HEK293T (cell line): ENCODE measurements around the gene ZNF780A.

Experiments
- CTCF ChIA-PET: fragments of 350-600 bp; formaldehyde crosslinking; extraction: SDS; loops from one replicate; lab custom pipeline; 2021; ENCODE audit warnings: antibody characterized with exemption, inconsistent platforms; lab: Yijun Ruan, JAX
- POLR2A ChIA-PET: fragments of 350-600 bp; formaldehyde crosslinking; extraction: SDS; loops from one replicate; lab custom pipeline; 2020; ENCODE audit warnings: antibody characterized with exemption, inconsistent platforms; lab: Yijun Ruan, JAX
- DNase-seq: peaks from one replicate; pipeline ENCODE4 v3.0.0; 2012; ENCODE audit warnings: mixed read lengths; ENCODE audit errors: extremely low spot score
- ARNT ChIP-seq: fragments of 450-650 bp; IDR thresholded peaks from 2 replicates; pipeline ENCODE4 v1.6.1; 2017; ENCODE audit warnings: mild to moderate bottlenecking
- BHLHE40 ChIP-seq: fragments of 450-650 bp; IDR thresholded peaks from 2 replicates; pipeline ENCODE4 v1.6.1; 2016; ENCODE audit warnings: mild to moderate bottlenecking, moderate library complexity, borderline replicate concordance
- CTBP1 ChIP-seq: fragments of 450-650 bp; IDR thresholded peaks from 2 replicates; pipeline ENCODE4 v1.6.1; 2016; ENCODE audit warnings: borderline replicate concordance
- ELF4 ChIP-seq: fragments of 450-650 bp; IDR thresholded peaks from 2 replicates; pipeline ENCODE4 v1.6.1; 2017; ENCODE audit warnings: antibody characterized with exemption
- FOXA1 ChIP-seq: fragments of 450-650 bp; IDR thresholded peaks from 2 replicates; pipeline ENCODE4 v1.6.1; 2016; ENCODE audit warnings: mild to moderate bottlenecking
- FOXK2 ChIP-seq: fragments of 450-650 bp; IDR thresholded peaks from 2 replicates; pipeline ENCODE4 v1.6.1; 2016; ENCODE audit warnings: mild to moderate bottlenecking
- FOXM1 ChIP-seq: fragments of 450-650 bp; IDR thresholded peaks from 2 replicates; pipeline ENCODE4 v1.6.1; 2017; ENCODE audit warnings: mild to moderate bottlenecking, borderline replicate concordance
- HDGF ChIP-seq: fragments of 450-650 bp; IDR thresholded peaks from 2 replicates; pipeline ENCODE4 v1.6.1; 2017; ENCODE audit warnings: antibody characterized with exemption, borderline replicate concordance
- L3MBTL2 ChIP-seq: fragments of 450-650 bp; conservative IDR thresholded peaks from 2 replicates; pipeline ENCODE4 v1.6.1; 2016; ENCODE audit warnings: mild to moderate bottlenecking
- LEF1 ChIP-seq: fragments of 450-650 bp; IDR thresholded peaks from 2 replicates; pipeline ENCODE4 v1.6.1; 2017; ENCODE audit warnings: mild to moderate bottlenecking, borderline replicate concordance
- NFRKB ChIP-seq: fragments of 450-650 bp; IDR thresholded peaks from 2 replicates; pipeline ENCODE4 v1.6.1; 2016; ENCODE audit warnings: mild to moderate bottlenecking, moderate library complexity
- SP1 ChIP-seq: fragments of 450-650 bp; IDR thresholded peaks from 2 replicates; pipeline ENCODE4 v1.6.1; 2017
- SUZ12 ChIP-seq: fragments of 450-650 bp; IDR thresholded peaks from 2 replicates; pipeline ENCODE4 v1.6.1; 2016; ENCODE audit warnings: mild to moderate bottlenecking
- TARDBP ChIP-seq: fragments of 450-650 bp; IDR thresholded peaks from 2 replicates; pipeline ENCODE4 v1.6.1; 2016
- ZNF384 ChIP-seq: fragments of 450-650 bp; IDR thresholded peaks from 2 replicates; pipeline ENCODE4 v1.6.1; 2016
- TF ChIP-seq, protein P1 (sequence below): fragments of 450-650 bp; IDR thresholded peaks from 2 replicates; pipeline ENCODE4 v1.6.1; 2016

ZNF780A gene

GRCh38 chr19:40070058-40070457, 20.7 kb downstream of the ZNF780A start:
- CTCF ChIA-PET, result no interaction called here
- no peak for TF ChIP-seq ELF4
- TF ChIP-seq L3MBTL2, result no peak
- no peak for TF ChIP-seq TARDBP
- TF ChIP-seq, protein P1, sequence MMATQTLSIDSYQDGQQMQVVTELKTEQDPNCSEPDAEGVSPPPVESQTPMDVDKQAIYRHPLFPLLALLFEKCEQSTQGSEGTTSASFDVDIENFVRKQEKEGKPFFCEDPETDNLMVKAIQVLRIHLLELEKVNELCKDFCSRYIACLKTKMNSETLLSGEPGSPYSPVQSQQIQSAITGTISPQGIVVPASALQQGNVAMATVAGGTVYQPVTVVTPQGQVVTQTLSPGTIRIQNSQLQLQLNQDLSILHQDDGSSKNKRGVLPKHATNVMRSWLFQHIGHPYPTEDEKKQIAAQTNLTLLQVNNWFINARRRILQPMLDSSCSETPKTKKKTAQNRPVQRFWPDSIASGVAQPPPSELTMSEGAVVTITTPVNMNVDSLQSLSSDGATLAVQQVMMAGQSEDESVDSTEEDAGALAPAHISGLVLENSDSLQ, result no peak
- no peak for TF ChIP-seq HDGF
- no peak for TF ChIP-seq FOXK2
- TF ChIP-seq BHLHE40, result no peak
- no peak for TF ChIP-seq FOXM1
- no peak for TF ChIP-seq CTBP1
- no peak for TF ChIP-seq NFRKB
- no peak for TF ChIP-seq FOXA1
- TF ChIP-seq LEF1, result no peak
- no peak for TF ChIP-seq SUZ12
- TF ChIP-seq SP1, result no peak
- no peak for TF ChIP-seq ZNF384
- TF ChIP-seq ARNT, result no peak
- DNase-seq, result no peak
- POLR2A ChIA-PET, result no interaction called here

GRCh38 chr19:40059624-40060023, 31.1 kb downstream of the ZNF780A start:
- ChIA-PET CTCF (no interaction called here), POLR2A (no interaction called here)
- no peak for DNase-seq
- TF ChIP-seq SP1, result no peak
- TF ChIP-seq, protein P1, result no peak
- TF ChIP-seq LEF1, result no peak
- no peak for TF ChIP-seq TARDBP
- no peak for TF ChIP-seq FOXK2
- no peak for TF ChIP-seq FOXA1
- TF ChIP-seq L3MBTL2, result no peak
- no peak for TF ChIP-seq HDGF
- TF ChIP-seq NFRKB, result no peak
- TF ChIP-seq ARNT, result no peak
- no peak for TF ChIP-seq ZNF384
- TF ChIP-seq BHLHE40, result no peak
- TF ChIP-seq FOXM1, result no peak
- TF ChIP-seq SUZ12, result no peak
- no peak for TF ChIP-seq CTBP1

GRCh38 chr19:40057166-40057565, 33.6 kb downstream of the ZNF780A start:
- ChIA-PET POLR2A (no interaction called here), CTCF (no interaction called here)
- no peak for DNase-seq
- no peak for TF ChIP-seq TARDBP
- no peak for TF ChIP-seq HDGF
- no peak for TF ChIP-seq SP1
- no peak for TF ChIP-seq NFRKB
- no peak for TF ChIP-seq ARNT
- TF ChIP-seq CTBP1, result no peak
- TF ChIP-seq BHLHE40, result no peak
- TF ChIP-seq, protein P1, result no peak
- no peak for TF ChIP-seq FOXM1
- TF ChIP-seq L3MBTL2, result no peak
- no peak for TF ChIP-seq FOXA1
- TF ChIP-seq ELF4, result no peak
- no peak for TF ChIP-seq FOXK2
- no peak for TF ChIP-seq LEF1
- TF ChIP-seq ZNF384, result no peak
- no peak for TF ChIP-seq SUZ12

DNA sequence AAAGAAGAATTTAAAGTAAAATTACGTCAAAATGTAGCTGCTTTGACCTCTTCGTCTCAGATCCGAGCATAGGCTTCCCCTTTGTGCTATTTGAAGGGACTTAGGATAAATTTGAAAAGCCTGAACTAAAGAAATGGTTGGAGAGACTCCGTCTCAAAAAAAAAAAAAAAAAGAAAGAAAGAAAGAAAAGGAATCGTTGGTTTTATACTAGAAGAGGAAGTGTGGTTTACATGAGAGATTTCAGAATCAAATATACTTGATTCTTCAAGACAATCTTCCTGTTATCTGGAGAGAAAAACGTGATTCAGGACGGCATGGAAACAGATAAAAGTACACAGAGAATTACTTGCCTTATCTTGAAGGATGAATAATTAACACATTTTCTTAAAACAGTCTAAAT, 34.2 kb downstream of the ZNF780A start:
- ChIA-PET CTCF (no interaction called here), POLR2A (interaction anchor here (0.6 kb wide), 1 partner anchor 546 kb away, joined by 3 read pairs; no protein-coding TSS in a partner anchor)
- no peak for TF ChIP-seq LEF1
- TF ChIP-seq, protein P1, result no peak
- no peak for TF ChIP-seq FOXM1
- no peak for TF ChIP-seq ELF4
- TF ChIP-seq TARDBP, result no peak
- no peak for TF ChIP-seq CTBP1
- DNase-seq, result no peak

DNA sequence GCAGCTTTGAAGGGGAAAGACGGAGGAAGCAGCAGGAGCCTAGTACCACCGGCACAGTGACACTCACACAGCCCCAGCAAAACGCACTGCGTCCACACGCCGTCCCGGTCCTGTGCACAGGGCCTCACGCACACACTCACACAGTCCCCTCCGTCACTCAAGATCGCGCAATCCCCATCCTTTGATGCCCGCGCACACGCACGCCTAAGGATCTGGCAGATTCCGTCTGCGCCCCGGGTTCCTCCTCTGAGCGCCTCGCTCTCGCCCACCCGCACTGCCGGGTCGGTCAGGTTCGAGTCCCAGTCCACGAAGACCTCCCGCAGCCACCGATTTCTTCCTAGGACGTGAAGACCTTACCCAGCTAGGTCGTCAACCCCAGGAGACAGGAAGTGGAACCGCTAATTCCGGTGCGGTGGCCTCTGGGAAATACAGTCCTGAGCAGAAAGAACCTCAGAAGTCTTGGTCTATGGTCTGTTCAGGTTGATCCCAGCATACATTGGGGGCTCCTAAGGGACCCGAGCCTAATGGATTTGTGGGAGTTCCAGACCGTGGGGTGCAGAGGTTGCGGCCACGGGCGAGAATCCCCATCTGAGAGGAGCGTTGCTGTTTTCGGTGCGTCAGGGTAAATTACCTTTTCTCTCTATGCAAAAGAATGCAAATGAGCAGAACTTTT, 34.8 kb downstream of the ZNF780A start, which contains the start of gene ZNF780B:
Gene ZNF780B (minus strand): TSS at position 400 of the 673 bp plus-strand sequence. CDS start 5,899 bp downstream, outside the sequence.
- CTCF ChIA-PET, result no interaction called here
- TF ChIP-seq L3MBTL2 (peak; percentile 80), HDGF (no peak), ARNT (no peak), CTBP1 (no peak), FOXK2 (no peak)
- TF ChIP-seq, protein P1, result peak; percentile 36; the same call in 1 of the 2 replicates
- POLR2A ChIA-PET, result interaction anchor here (0.6 kb wide), 1 partner anchor 546 kb away, joined by 3 read pairs; no protein-coding TSS in a partner anchor
- peak; percentile 53 for DNase-seq
